B cell (primary cell): Measurements from ENCODE around the gene SLC50A1.

ENCODE experiments used
- CTCF ChIP-seq: fragments of 200-600 bp; IDR thresholded peaks from one replicate; pipeline ENCODE4 v1.8.0; 2022; ENCODE audit warnings: antibody characterized with exemption, mild to moderate bottlenecking
- EZH2 ChIP-seq: IDR thresholded peaks from 2 replicates; pipeline ENCODE4 v1.6.1; 2012; ENCODE audit warnings: borderline replicate concordance, low read depth, mild to moderate bottlenecking, moderate library complexity, low read length; ENCODE audit not compliant: insufficient read depth, poor library complexity, severe bottlenecking

DNA sequence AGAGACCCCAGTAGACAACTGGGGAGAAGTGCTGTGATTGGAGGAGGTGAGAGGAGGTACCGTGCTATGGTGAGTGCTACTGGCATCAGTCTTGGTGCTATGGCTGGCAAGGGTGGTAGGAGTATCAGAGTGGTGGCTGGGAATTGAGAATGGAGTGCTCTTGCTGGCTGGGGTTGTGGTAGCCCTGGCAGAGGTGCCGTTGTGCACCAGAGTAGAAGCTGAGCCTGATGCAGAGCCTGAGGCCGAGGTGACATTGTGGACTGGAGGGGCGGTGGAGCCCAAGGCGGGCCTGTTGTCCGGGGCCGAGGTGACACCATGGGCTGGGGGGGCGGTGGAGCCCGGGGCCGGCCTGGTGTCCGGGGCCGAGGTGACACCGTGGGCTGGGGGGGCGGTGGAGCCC lies 52.6 kb downstream of the SLC50A1 start:
- TF ChIP-seq CTCF: no peak
- no peak for TF ChIP-seq EZH2
